Muscle layer of colon (tissue), 2 donors: ENCODE measurements around the gene EFNB2.

ENCODE experiments used
- H3K27ac ChIP-seq: one replicate; pipeline ENCODE4 v1.7.0; 2013; ENCODE audit warnings: low read depth, mild to moderate bottlenecking, low read length, moderate library complexity
- H3K27me3 ChIP-seq, 2 donors: one replicate each; pipeline ENCODE4 v1.7.0; 2013; ENCODE audit warnings: low read length in 2 of 2, mild to moderate bottlenecking in 2 of 2; ENCODE audit not compliant: insufficient read depth in 2 of 2, control insufficient read depth in 1 of 2
- H3K36me3 ChIP-seq: one replicate; pipeline ENCODE4 v1.7.0; 2013; ENCODE audit warnings: mild to moderate bottlenecking, low read length; ENCODE audit not compliant: insufficient read depth
- H3K4me1 ChIP-seq: one replicate; pipeline ENCODE4 v1.7.0; 2013; ENCODE audit warnings: mild to moderate bottlenecking, low read length; ENCODE audit not compliant: insufficient read depth
- H3K4me3 ChIP-seq, 2 donors: one replicate each; pipeline ENCODE4 v1.7.0; 2013; ENCODE audit warnings: low read length in 2 of 2, low read depth in 1 of 2, mild to moderate bottlenecking in 1 of 2, moderate library complexity in 1 of 2
- H3K9ac ChIP-seq: one replicate; pipeline ENCODE4 v1.7.0; 2013; ENCODE audit warnings: low read length
- H3K9me3 ChIP-seq: one replicate; pipeline ENCODE4 v1.7.0; 2013; ENCODE audit warnings: mild to moderate bottlenecking, low read length
- donor health status: abdominal sarcoma.
- donor health status: Adenocarcinoma of cecum.

Gene EFNB2

GRCh38 chr13:106530980-106531481 is 4.4 kb downstream of the EFNB2 start:
- peak overlapping the region; percentile 1 to 15 for H3K4me3 ChIP-seq
- no peaks in the 10 kb centered on the region for H3K36me3 ChIP-seq
- no peak overlapping the region for H3K9ac ChIP-seq
- peaks cover 15% of the 10 kb centered on the region for H3K4me1 ChIP-seq
- peak overlapping the region; percentile 15 for H3K27ac ChIP-seq
- no peaks in the 10 kb centered on the region for H3K27me3 ChIP-seq
- H3K9me3 ChIP-seq, result no peaks in the 10 kb centered on the region

GRCh38 chr13:106530171-106530851 is 5.2 kb downstream of the EFNB2 start:
- Histone ChIP-seq H3K4me1 (peaks cover 15% of the 10 kb centered on the region), H3K9me3 (no peaks in the 10 kb centered on the region), H3K36me3 (no peaks in the 10 kb centered on the region), H3K9ac (no peak overlapping the region), H3K27ac (no peak overlapping the region), H3K4me3 (peak overlapping the region in 1 of 2 donors; percentile 15), H3K27me3 (no peaks in the 10 kb centered on the region)

GRCh38 chr13:106529415-106530170 is 5.9 kb downstream of the EFNB2 start:
- H3K9me3 ChIP-seq, result no peaks in the 10 kb centered on the region
- no peak overlapping the region for H3K4me3 ChIP-seq
- peaks cover 16% of the 10 kb centered on the region for H3K4me1 ChIP-seq
- no peak overlapping the region for H3K27ac ChIP-seq
- H3K36me3 ChIP-seq, result no peaks in the 10 kb centered on the region
- H3K27me3 ChIP-seq, result no peaks in the 10 kb centered on the region
- no peak overlapping the region for H3K9ac ChIP-seq

GRCh38 chr13:106528718-106529414 is 6.6 kb downstream of the EFNB2 start:
- no peak overlapping the region for H3K9ac ChIP-seq
- no peak overlapping the region for H3K4me3 ChIP-seq
- H3K9me3 ChIP-seq, result no peaks in the 10 kb centered on the region
- no peak overlapping the region for H3K27ac ChIP-seq
- no peaks in the 10 kb centered on the region for H3K36me3 ChIP-seq
- H3K4me1 ChIP-seq, result peaks cover 21% of the 10 kb centered on the region
- H3K27me3 ChIP-seq, result no peaks in the 10 kb centered on the region

- H3K4me1 ChIP-seq, result peaks cover 21% of the 10 kb centered on the region
Observed at GRCh38 chr13:106527826-106528225, 7.6 kb downstream of the EFNB2 start.

GRCh38 chr13:106527445-106527801 is 8.0 kb downstream of the EFNB2 start:
- no peak overlapping the region for H3K4me3 ChIP-seq
- H3K27ac ChIP-seq, result no peak overlapping the region

More at GRCh38 chr13:106527826-106528225, 7.6 kb downstream of the EFNB2 start:
- H3K4me3 ChIP-seq, result no peak overlapping the region
- H3K36me3 ChIP-seq, result no peaks in the 10 kb centered on the region
- H3K27me3 ChIP-seq, result no peaks in the 10 kb centered on the region
- no peaks in the 10 kb centered on the region for H3K9me3 ChIP-seq
- no peak overlapping the region for H3K27ac ChIP-seq
- H3K9ac ChIP-seq, result no peak overlapping the region

GRCh38 chr13:106526738-106527444 is 8.6 kb downstream of the EFNB2 start:
- H3K27ac ChIP-seq, result no peak overlapping the region
- H3K9ac ChIP-seq, result no peak overlapping the region
- H3K4me1 ChIP-seq, result peaks cover 21% of the 10 kb centered on the region

More at GRCh38 chr13:106527445-106527801, 8.0 kb downstream of the EFNB2 start:
- Histone ChIP-seq H3K27me3 (no peaks in the 10 kb centered on the region), H3K9me3 (no peaks in the 10 kb centered on the region), H3K4me1 (peaks cover 21% of the 10 kb centered on the region), H3K9ac (no peak overlapping the region), H3K36me3 (no peaks in the 10 kb centered on the region)

GRCh38 chr13:106525865-106526264 is 9.6 kb downstream of the EFNB2 start:
- no peak overlapping the region for H3K4me3 ChIP-seq
- no peaks in the 10 kb centered on the region for H3K36me3 ChIP-seq
- H3K9ac ChIP-seq, result no peak overlapping the region
- peaks cover 19% of the 10 kb centered on the region for H3K4me1 ChIP-seq
- no peak overlapping the region for H3K27ac ChIP-seq
- H3K9me3 ChIP-seq, result no peaks in the 10 kb centered on the region
- H3K27me3 ChIP-seq, result no peaks in the 10 kb centered on the region

More at GRCh38 chr13:106526738-106527444, 8.6 kb downstream of the EFNB2 start:
- H3K36me3 ChIP-seq, result no peaks in the 10 kb centered on the region
- H3K27me3 ChIP-seq, result no peaks in the 10 kb centered on the region
- H3K4me3 ChIP-seq, result no peak overlapping the region
- no peaks in the 10 kb centered on the region for H3K9me3 ChIP-seq

GRCh38 chr13:106524108-106524507 is 11.4 kb downstream of the EFNB2 start:
- H3K9me3 ChIP-seq, result no peaks in the 10 kb centered on the region
- H3K9ac ChIP-seq, result no peak overlapping the region
- peaks cover 21% of the 10 kb centered on the region for H3K4me1 ChIP-seq
- H3K36me3 ChIP-seq, result no peaks in the 10 kb centered on the region
- no peak overlapping the region for H3K27ac ChIP-seq
- no peak overlapping the region for H3K4me3 ChIP-seq
- no peaks in the 10 kb centered on the region for H3K27me3 ChIP-seq

GRCh38 chr13:106523576-106523975 is 11.9 kb downstream of the EFNB2 start:
- Histone ChIP-seq H3K27me3 (no peaks in the 10 kb centered on the region), H3K27ac (no peak overlapping the region), H3K36me3 (no peaks in the 10 kb centered on the region), H3K4me1 (peaks cover 21% of the 10 kb centered on the region), H3K9me3 (no peaks in the 10 kb centered on the region), H3K4me3 (no peak overlapping the region), H3K9ac (no peak overlapping the region)
